Ramos (cell line): ENCODE results near the gene NTMT1.

ENCODE experiments used
- in situ Hi-C: fragments of 300-500 bp; cut with MboI; formaldehyde crosslinking; loops from one replicate; pipeline ENCODE4 v1.14.3; 2022; ENCODE audit warnings: low sequenced_read_pairs; ENCODE audit not compliant: unreplicated experiment

Gene NTMT1

DNA sequence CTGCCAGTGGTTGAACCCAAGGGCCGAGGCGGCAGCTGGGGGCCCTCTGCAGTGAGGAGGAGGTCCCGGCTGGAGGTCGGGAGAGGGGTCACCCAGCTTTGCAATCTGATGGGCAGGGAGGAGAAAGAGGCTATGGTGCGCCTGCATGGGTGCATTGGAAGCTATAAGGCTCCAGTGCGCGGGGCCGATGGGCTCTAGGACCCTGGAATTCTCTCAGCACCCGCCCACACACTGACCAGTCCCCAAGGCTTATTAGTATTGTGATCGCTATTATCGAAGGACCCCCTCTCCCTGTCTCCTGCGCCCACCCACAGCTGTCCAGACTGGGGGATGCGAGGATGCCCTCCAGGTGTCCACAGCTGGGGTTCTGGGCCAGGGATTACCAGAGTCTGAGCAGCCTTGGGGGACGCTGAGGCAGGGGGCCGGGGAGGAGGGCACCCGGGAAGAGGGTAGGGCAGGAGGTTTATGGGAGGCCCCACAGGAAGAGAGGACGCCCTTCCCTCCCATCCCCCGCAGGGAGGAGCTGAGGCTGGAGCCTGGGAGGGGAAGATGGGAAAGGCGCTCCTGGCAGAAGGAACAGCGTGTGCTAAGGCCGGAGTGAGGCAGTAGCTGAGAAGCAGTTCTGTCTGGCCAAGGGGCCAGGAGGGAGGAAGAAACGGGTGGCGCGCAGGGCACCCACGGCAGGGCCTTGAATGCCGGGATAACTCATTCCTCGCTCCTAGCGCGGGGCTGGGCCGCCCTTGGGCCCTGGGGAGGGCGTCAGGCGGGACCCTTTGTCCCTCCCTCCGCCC is 29.2 kb upstream of the NTMT1 start:
- in situ Hi-C loops: no loop called here

DNA sequence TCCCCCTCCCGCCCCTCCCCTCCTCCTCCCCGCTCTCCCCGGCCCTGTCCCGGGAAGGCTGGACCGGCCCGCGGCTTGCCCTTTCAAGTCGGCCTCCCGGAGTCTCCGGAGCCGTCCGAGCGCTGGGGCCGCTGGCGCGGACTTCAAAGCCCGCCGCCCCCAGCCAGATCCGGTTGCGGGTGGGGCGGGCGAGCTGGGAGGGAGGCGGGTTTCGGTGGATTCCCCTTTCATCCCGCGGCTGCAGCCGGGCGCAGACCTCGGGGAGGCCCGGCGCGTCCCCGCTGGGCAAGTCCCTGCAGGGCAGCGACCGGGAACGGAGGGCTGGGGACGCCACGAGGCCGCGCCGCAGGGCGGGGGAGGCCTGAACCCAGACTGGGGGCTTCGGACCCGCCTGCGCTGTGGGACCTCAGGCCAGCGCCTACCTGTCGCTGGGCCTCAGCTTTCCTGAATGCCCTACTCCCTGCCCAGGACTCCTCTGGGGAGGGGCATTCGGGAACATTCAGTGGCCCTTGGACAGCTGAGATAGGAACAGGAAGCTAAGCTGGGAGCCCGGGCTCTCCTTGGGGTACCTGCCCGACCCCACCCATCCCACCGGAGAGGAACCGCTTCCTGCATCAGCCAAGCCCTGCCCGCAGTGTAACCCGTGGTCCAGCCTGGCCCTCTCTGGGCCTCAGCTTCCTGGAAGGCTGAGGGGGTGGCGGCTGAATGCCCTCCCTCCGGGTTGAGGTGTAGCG is 28.4 kb upstream of the NTMT1 start:
- in situ Hi-C loops: no loop called here

DNA sequence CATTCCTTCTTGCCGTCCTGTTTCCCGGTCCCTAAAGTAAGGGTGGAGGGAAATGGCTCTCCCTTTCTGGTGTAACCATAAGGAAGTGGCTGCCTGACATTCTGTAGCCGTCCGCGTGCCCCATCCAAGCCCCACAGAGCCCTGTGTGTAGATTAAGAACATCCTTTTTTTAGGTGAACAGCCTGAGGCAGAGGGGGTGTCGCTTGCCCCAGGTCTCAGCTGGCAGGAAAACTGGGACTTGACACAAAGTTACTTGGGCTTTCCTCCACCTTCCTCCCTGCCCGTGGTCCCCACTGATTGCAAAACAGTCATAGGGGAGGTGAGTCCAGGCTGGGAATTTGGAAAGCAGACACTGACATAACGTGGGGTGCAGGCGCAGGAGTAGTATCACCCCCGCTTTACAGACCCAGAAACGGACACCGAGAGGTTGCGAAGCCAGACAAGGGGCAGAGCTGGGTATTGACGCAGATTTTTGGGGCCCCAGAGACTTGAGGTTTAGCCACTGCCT is 27.8 kb upstream of the NTMT1 start:
- in situ Hi-C loops: no loop called here

DNA sequence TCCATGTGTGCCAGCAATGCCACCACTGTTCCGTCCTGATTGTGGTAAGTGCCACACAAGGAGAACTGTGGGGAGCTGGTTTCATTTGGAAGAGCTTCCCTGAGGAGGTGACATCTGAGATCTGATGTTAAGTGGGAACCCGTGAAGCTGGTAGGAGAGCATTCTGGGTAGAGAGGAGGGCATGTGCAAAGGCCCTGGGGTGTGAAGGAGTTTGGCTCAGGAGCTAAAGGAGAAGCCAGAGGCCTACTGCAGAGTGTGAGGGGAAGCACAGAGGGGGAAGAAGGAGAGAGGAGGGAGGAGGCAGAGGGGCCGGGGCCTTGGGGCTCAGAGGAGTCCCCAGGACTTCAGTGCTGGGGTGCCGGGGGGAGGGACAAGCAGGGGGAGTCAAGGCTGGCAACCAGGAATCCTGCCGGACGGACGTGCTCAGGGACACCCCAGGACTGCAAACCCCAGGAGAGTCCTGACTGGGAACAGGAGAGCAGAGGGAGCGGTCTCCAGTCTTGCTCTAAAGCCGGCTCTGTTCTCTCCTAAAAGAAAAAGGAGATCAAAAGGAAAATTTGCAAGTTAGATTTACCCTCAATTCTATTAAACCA is 24.8 kb upstream of the NTMT1 start:
- in situ Hi-C loops: no loop called here

DNA sequence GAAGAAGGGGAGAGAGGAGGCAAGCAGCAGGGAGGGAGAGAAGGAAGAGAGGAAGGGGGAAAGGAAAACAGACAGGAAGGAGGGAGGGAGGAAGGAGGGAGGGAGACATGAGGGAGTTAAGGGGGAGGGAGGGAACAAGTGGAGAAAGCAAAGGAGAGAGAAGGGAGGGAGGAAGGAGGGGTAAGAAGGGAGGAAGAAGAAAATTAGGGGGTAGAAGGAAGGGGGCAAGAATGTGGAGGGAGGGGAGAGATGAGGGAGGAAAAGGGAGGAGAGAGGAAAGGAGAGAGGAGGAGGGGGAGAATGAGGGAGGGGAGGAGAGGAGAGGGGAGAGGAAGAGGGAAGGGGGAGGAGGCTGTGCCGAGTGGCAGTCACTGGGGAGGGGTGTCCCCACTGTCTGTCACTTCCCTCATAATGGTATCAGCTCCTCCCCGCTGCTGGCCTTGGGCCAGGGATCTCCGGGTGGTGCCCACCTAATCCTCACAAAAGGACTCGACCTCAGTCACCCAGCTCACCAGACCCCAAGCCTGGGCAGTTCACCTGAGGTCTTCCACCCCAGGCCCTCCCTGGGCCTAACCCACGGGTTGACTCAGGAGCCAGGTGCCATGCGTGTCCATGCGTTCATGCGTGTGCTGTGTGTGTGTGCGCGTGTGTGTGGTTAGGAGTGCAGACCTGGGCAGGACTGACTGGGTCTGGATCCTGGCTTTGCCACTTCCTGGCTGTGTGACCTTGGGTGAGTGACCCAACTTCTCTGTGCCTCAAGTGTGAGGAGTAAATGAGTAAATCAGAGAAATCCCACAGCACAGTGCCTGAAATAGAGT is 23.2 kb upstream of the NTMT1 start:
- in situ Hi-C loops: no loop called here

DNA sequence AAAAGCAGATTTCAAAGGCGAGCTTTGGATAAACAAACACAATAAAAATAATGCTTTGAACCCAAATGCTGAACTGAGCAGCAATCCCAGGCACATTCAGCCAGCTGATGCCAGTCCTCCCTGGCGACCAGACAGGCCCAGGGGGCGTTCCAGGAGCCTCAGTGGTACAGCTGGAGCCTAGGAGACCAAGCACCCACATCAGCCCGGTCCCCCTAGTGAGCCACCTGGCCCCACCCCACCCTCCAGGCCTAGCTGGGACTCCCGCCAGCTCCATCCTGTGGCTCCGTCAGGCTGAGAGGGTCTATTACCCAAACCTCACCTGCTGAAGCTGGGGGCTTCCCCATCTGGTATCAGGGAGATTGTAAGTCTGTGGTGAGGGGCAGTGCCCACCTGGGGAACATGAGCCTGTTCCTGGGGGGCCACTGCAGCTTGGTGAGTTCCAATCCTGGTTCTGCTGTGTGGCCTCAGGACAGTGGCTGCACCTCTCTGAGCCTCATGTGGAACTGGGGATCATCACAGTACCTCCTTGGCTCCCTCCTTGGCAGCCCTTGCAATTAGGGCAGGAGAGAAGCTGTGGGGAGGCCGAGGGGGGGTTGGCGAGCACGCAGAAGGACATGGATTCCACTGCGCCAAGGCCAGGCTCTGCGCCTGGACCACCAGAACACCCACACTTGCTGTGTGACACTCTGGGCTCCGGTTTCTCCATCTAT is 21.8 kb upstream of the NTMT1 start:
- in situ Hi-C loops: no loop called here

DNA sequence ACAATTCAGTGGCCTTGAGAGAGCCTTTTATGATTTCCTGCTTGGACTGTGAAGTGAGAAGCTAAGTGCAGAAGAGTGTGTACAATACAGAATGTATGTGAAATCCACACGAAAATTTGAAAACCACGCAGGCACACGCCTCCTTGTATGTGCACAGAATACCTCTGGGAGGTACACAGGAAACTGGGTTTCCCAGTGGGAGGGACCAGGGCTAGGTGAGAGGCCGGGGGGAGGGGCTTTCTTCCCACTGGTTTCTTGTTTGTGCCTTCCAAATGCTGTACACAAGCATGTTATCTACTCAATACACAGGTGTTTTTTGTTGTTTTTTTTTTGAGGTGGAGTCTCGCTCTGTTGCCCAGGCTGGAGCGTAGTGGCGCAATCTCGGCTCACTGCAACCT is 21.2 kb upstream of the NTMT1 start:
- in situ Hi-C loops: no loop called here

DNA sequence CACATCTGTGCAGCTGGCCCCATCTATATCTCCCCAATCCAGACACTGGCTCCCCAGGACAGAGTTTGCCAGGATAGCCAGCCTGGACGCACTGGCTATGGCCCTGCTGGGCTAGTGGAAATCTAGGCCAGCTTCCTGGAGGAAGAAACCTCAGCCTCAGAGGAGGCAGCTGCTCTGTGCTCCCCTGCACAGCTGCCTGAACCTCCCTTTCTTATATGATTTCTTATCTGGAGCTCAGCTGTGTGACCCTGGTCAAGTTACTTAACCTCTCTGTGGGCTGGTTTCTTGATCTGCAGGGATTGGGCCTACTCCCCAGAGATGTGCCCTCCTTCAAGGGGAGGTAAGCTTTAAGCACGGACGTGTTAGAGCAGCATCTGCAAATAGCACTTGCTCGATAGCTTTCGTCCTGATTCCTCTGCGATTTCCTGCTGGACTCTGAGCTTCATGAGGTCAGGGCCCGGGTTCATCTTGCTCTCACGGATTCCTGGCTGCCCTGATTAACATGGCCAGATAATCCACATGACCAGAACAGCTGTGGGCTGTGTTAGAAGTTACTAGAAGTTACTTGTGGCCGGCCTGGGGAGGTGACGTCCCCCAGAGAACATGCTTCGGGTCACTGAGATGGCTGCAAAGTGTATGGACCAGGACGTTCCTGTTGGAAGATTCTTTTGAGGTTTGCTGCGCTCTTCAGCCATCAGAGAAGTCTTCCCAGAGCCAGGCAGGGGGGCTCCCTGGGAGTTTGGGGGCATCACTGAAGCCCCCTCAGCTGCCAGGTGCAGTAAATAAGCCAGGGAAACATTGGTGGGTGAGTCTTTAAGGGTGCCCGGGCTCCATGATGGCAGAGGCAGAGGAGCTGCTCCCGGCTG is 19.6 kb upstream of the NTMT1 start:
- in situ Hi-C loops: no loop called here

DNA sequence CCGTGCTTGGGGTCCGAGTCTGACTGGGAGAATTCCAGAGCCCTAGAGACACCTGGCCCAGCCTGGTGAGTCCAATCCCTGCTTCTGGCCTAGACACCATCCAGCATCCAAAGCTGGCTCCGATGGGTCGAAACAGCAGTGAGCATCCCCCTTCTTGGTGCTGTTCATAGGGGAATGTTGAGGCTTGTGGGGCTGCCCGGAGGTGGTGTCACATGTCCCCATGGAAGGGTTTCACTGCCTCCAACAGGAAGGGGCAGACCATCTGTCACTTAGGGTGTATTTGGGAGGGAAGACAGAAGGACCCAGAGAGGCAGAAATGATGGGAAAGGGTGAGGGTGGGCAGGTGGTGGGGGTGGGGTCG is 19.0 kb upstream of the NTMT1 start:
- in situ Hi-C loops: no loop called here

DNA sequence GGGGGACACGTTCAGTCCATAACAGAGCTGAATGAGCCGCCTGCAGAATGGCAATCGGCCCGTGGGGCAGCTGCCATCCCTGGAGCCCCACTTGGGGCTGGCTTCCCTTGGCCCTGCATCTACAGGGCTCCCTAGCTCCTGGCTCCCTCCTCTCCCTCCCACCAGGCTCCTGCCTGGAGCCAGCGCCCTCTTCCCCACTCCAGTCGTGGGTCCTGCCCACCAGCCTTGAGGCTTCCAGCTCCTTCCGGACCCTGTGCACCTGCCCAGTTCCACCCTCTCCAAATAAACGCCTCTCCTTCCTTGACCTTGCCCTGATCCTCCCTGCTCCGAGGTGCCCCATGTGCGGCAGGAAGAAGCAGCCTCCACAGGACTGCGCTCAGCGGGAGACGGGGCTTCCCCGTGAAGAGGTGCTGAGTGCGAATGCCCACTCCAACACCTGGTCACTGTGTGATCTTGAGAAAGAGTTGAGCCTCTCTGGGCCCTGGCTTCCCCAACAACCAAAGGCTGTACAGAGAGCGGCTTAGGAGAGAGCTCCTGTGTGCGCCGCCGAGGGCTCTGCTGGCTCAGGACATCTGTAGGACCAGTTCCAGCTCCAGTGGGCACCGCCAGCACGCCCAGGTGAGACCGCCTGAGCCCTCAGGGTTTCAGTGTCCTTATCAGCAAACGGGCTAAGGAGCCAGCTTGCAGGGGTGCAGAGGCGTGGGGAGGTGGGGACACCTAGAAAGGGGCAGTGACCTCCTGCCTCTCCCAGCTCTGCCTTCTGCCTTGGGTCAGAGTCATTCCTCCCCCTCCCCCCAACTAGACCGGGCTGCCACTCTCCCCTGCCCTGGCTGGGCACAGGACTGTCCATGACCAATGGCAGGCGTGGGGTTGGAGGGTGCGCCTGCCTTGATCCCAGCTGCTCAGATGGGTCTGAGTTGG is 17.1 kb upstream of the NTMT1 start:
- in situ Hi-C loops: no loop called here

DNA sequence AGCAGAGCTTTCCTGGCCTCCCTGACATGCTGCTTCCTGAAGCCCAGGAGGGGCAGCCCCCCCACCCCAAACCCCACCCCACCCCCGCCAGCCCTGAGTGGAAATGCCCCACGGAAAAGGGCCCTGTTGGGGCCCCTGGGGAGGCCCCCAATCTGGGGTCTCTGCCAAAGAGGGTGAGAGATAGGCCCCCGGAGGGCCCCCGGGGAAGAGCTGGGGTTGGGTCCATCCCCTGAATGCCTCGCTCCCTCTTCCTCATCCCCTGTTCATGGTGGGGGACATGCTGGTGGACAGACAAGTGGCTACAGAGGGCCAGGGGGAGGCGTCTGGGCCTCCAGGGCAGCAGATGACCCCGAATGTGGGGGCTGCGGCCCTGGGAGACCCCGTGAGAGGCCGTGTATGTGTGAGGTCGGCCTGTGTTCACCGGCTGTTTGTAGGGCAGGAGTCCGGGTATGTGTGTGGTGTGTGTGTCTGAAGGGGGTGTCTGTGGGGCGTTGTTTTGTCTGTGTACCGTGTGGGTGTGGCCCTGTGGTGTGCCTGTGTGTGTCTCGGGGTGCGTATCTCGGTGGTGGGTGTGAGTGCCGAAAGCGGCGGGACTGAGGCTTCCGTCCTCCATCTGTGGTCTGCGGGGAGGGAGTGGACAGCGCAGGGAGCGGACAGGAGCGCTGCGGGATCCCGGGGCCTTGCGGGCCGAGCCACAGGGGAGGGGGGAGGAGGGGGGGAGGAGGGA is 16.3 kb upstream of the NTMT1 start:
- in situ Hi-C loops: loop anchor here (5.0 kb wide), 1 partner anchor 477 kb away; no protein-coding TSS in a partner anchor

DNA sequence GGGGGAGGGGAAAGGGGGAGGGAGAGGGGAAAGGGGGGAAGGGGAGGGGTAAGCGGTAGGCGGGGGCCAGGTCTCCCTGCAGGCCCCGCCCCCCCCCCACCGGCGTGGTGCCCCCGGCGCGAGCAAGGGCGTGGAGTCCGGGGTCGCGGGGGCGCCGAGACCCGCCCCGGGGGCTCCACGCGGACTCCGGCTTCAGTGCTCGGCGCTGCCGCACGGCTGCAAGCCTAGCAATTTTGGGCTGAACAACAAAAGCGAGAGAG is 15.8 kb upstream of the NTMT1 start:
- in situ Hi-C loops: loop anchor here (5.0 kb wide), 1 partner anchor 478 kb away; no protein-coding TSS in a partner anchor

DNA sequence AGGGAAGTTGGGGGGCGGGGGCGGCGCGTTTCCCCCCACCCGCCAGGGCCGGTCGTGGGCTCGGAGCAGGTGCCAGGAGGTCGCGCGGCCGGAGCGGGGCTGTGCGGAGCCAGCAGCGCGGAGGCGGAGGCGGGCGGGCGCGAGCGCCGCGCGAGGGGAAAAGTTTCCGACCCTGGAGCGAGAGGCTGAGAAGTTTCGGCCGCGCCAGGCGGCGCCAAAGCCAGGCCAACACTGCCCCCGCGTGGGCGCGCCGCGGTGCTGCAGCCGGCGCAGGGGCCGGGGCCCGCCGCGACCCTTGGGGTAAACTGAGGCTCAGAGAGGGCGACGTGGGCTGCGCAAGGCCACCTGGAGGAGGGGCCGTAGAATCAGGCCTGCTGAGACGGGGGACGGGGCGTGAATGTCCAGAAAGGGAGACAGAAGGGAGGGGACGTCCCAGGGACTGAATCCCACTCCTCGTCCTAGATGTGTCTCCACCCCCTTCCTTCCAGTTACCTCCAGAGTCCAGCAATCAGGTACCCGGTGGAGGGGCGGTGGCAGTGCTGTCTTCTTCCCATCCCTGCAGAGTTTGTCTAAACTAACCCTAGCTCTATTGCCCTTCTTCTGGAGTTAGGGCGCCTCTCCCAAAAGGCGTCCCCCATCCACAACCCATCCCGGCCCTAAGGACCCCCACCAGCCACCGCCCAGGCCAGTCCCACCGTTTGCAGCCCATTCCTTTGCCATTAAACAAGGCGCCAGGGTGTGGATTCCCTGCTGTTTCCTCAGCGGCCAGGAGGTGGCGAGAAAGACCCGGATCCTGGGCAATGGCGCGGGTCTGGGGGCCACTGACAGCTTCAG is 15.3 kb upstream of the NTMT1 start:
- in situ Hi-C loops: loop anchor here (5.0 kb wide), 1 partner anchor 478 kb away; no protein-coding TSS in a partner anchor

DNA sequence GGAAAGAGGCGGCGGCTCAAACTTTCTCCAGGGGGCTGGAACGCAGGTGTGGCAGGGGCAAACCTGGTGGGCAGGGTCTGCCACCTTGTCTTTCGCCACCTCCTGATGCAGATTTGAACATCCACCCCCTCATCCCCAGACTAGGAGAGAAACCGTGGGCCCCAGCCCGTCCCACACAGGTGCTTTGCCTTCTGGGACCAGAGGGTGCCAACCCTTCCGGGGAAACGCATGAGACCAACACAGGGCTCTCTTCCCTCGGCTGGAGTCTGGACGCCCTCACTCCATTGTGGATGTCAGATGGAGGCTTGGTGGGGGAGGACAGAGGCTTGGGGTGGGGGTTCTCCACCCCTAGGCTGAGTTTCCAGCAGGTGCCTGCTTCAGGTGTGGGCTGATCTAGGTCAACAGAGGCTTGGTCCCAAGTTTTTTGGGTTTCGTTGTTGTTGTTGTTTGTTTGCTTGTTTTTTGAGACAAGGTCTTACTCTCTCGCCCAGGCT is 14.6 kb upstream of the NTMT1 start:
- in situ Hi-C loops: loop anchor here (5.0 kb wide), 1 partner anchor 479 kb away; no protein-coding TSS in a partner anchor

DNA sequence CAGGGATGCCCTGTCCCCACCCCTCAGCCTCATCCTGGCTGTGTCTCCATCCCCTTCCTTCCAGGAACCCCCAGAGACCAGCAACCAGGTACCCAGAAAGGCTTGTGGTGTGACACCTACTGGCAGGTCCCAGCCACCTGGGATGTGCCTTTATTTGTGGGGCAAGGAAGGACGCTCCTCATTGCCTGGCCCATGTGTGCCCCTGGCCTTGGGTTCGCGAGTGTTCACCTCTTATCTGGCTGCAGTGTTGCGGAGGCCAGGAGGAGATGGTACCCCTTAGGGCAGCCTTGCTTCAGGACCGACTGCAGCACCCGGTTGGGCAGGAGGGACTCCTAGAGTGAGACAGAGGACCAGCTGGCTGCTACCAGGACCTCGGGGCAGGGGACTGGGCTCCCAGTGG is 13.8 kb upstream of the NTMT1 start:
- in situ Hi-C loops: loop anchor here (5.0 kb wide), 1 partner anchor 480 kb away; no protein-coding TSS in a partner anchor
